HepG2 (cell line): ENCODE measurements around the gene ZNF48. TPM values are rescaled to one million over a fixed set of nuclear protein-coding genes. Genes with fewer than 3 reads are reported as not detected.

Experiments used
- BCL6 ChIP-seq: IDR thresholded peaks from 2 replicates; pipeline ENCODE4 v1.6.1; 2016; ENCODE audit warnings: missing genetic modification reagents, missing compliant biosample characterization
- FUBP1 ChIP-seq: sonication (generic); formaldehyde crosslinking; IDR thresholded peaks from 2 replicates; pipeline ENCODE4 v1.5.1; 2020; ENCODE audit warnings: missing genetic modification reagents, mild to moderate bottlenecking, borderline replicate concordance
- HOXA7 ChIP-seq: sonication (generic); formaldehyde crosslinking; IDR thresholded peaks from 2 replicates; pipeline ENCODE4 v1.8.1; 2022; ENCODE audit warnings: mild to moderate bottlenecking, missing genetic modification reagents, moderate library complexity
- KLF13 ChIP-seq: sonication (generic); formaldehyde crosslinking; IDR thresholded peaks from 2 replicates; pipeline ENCODE4 v1.4.0; 2020; ENCODE audit warnings: mild to moderate bottlenecking, missing genetic modification reagents
- MAFK ChIP-seq, 2 experiments: IDR thresholded peaks in 1 of 2; conservative IDR thresholded peaks in 1 of 2; 2 replicates each; pipeline ENCODE4 v1.6.1; 2011; ENCODE audit warnings: improper control_type of control experiment in 2 of 2, low read length in 2 of 2
- PLRG1 ChIP-seq: fragments of 450-650 bp; conservative IDR thresholded peaks from 2 replicates; pipeline ENCODE4 v1.6.1; 2016
- TCF7L2 ChIP-seq: IDR thresholded peaks from 2 replicates; pipeline ENCODE4 v1.6.1; 2011; ENCODE audit warnings: mild to moderate bottlenecking, low read depth, low read length, moderate library complexity
- ZNF20 ChIP-seq: sonication (generic); formaldehyde crosslinking; IDR thresholded peaks from 2 replicates; pipeline ENCODE4 v1.4.0; 2020; ENCODE audit warnings: mild to moderate bottlenecking, moderate library complexity, missing genetic modification reagents
- ZNF383 ChIP-seq: sonication (generic); formaldehyde crosslinking; IDR thresholded peaks from 2 replicates; pipeline ENCODE4 v1.4.0; 2020; ENCODE audit warnings: missing genetic modification reagents, mild to moderate bottlenecking, borderline replicate concordance
- ZNF484 ChIP-seq: sonication (generic); formaldehyde crosslinking; IDR thresholded peaks from 2 replicates; pipeline ENCODE4 v1.5.1; 2020; ENCODE audit warnings: mild to moderate bottlenecking, low read depth, missing genetic modification reagents, borderline replicate concordance
- ZNF597 ChIP-seq: sonication (generic); formaldehyde crosslinking; IDR thresholded peaks from 2 replicates; pipeline ENCODE4 v1.5.0; 2020; ENCODE audit warnings: missing genetic modification reagents
- ZNF724P ChIP-seq: sonication (generic); formaldehyde crosslinking; IDR thresholded peaks from 2 replicates; pipeline ENCODE4 v1.8.0; 2022; ENCODE audit warnings: missing genetic modification reagents, borderline replicate concordance
- polyA plus RNA-seq, 8 experiments: library from polyadenylated mRNA; depleted of rRNA in 3 of 8; stranded (reverse) in 7 of 8; unstranded in 1 of 8; fragments of >200 nt; fragmentation: Illumina TruSeq in 4 of 8; extraction: Trizol in 4 of 8; gene quantifications; 2 replicates each; pipeline versions ENCODE4 v1.2.1 to v1.2.3, GENCODE V29; 2011 to 2016; ENCODE audit warnings: low read depth in 4 of 8, missing spikeins in 1 of 8, mixed read lengths in 1 of 8; ENCODE audit not compliant: insufficient read depth in 1 of 8
- total RNA-seq, 5 experiments: library from RNA; depleted of rRNA; stranded (reverse); fragments of >200 nt; fragmentation: Illumina TruSeq; extraction: Trizol; gene quantifications; 2 replicates each; pipeline ENCODE4 v1.2.3, GENCODE V29; 2016; ENCODE audit warnings: low read depth in 1 of 5
- TF ChIP-seq, protein P1 (sequence below): sonication (generic); formaldehyde crosslinking; conservative IDR thresholded peaks from 2 replicates; pipeline ENCODE4 v1.8.0; 2022; ENCODE audit warnings: missing genetic modification reagents
- TF ChIP-seq, protein P2 (sequence below): IDR thresholded peaks from 2 replicates; pipeline ENCODE4 v1.6.1; 2016
- TF ChIP-seq, protein P3 (sequence below): sonication (generic); formaldehyde crosslinking; IDR thresholded peaks from 2 replicates; pipeline ENCODE4 v1.5.1; 2020; ENCODE audit warnings: mild to moderate bottlenecking, missing genetic modification reagents
- TF ChIP-seq, protein P4 (sequence below): IDR thresholded peaks from 2 replicates; pipeline ENCODE4 v1.4.0; 2020; ENCODE audit warnings: mild to moderate bottlenecking, missing genetic modification reagents

ZNF48 gene
- total and polyA plus RNA-seq, 2 of the 13 experiments (the other 11 are each of a cell fraction or from before 2014, with no cell fraction given): 9.9 to 12.3 TPM

- TF ChIP-seq ZNF383 (CRISPR knock-in tag) (no peak), ZNF597 (CRISPR knock-in tag) (no peak), HOXA7 (CRISPR knock-in tag) (no peak), ZNF20 (CRISPR knock-in tag) (no peak), FUBP1 (CRISPR knock-in tag) (no peak), ZNF724P (CRISPR knock-in tag) (no peak), ZNF484 (CRISPR knock-in tag) (no peak), PLRG1 (no peak), MAFK (conservative IDR thresholded peaks at IDR 0.05 in 1 of 2, IDR thresholded peaks at IDR 0.05 in 1 of 2; ENCODE audit: low read length in 2 of 2) (no peak), KLF13 (CRISPR knock-in tag) (no peak), TCF7L2 (no peak), BCL6 (CRISPR knock-in tag) (peak; percentile 78)
- TF ChIP-seq, protein P1, sequence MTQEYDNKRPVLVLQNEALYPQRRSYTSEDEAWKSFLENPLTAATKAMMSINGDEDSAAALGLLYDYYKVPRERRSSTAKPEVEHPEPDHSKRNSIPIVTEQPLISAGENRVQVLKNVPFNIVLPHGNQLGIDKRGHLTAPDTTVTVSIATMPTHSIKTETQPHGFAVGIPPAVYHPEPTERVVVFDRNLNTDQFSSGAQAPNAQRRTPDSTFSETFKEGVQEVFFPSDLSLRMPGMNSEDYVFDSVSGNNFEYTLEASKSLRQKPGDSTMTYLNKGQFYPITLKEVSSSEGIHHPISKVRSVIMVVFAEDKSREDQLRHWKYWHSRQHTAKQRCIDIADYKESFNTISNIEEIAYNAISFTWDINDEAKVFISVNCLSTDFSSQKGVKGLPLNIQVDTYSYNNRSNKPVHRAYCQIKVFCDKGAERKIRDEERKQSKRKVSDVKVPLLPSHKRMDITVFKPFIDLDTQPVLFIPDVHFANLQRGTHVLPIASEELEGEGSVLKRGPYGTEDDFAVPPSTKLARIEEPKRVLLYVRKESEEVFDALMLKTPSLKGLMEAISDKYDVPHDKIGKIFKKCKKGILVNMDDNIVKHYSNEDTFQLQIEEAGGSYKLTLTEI (CRISPR knock-in tag): no peak
- TF ChIP-seq, protein P2, sequence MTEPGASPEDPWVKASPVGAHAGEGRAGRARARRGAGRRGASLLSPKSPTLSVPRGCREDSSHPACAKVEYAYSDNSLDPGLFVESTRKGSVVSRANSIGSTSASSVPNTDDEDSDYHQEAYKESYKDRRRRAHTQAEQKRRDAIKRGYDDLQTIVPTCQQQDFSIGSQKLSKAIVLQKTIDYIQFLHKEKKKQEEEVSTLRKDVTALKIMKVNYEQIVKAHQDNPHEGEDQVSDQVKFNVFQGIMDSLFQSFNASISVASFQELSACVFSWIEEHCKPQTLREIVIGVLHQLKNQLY (CRISPR knock-in tag): 0 out of 2 replicates have a peak, but pooled peaks have one; percentile 27
- TF ChIP-seq, protein P3, sequence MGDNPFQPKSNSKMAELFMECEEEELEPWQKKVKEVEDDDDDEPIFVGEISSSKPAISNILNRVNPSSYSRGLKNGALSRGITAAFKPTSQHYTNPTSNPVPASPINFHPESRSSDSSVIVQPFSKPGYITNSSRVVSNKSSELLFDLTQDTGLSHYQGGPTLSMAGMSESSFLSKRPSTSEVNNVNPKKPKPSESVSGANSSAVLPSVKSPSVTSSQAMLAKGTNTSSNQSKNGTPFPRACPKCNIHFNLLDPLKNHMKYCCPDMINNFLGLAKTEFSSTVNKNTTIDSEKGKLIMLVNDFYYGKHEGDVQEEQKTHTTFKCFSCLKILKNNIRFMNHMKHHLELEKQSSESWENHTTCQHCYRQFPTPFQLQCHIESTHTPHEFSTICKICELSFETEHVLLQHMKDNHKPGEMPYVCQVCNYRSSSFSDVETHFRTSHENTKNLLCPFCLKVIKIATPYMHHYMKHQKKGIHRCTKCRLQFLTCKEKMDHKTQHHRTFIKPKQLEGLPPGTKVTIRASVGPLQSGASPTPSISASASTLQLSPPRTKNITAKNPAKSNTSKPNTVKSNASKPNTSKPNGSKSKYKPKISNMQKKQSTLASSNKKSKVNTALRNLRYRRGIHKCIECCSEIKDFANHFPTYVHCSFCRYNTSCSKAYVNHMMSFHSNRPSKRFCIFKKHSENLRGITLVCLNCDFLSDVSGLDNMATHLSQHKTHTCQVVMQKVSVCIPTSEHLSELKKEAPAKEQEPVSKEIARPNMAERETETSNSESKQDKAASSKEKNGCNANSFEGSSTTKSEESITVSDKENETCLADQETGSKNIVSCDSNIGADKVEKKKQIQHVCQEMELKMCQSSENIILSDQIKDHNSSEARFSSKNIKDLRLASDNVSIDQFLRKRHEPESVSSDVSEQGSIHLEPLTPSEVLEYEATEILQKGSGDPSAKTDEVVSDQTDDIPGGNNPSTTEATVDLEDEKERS (CRISPR knock-in tag): peak; percentile 90
- TF ChIP-seq, protein P4, sequence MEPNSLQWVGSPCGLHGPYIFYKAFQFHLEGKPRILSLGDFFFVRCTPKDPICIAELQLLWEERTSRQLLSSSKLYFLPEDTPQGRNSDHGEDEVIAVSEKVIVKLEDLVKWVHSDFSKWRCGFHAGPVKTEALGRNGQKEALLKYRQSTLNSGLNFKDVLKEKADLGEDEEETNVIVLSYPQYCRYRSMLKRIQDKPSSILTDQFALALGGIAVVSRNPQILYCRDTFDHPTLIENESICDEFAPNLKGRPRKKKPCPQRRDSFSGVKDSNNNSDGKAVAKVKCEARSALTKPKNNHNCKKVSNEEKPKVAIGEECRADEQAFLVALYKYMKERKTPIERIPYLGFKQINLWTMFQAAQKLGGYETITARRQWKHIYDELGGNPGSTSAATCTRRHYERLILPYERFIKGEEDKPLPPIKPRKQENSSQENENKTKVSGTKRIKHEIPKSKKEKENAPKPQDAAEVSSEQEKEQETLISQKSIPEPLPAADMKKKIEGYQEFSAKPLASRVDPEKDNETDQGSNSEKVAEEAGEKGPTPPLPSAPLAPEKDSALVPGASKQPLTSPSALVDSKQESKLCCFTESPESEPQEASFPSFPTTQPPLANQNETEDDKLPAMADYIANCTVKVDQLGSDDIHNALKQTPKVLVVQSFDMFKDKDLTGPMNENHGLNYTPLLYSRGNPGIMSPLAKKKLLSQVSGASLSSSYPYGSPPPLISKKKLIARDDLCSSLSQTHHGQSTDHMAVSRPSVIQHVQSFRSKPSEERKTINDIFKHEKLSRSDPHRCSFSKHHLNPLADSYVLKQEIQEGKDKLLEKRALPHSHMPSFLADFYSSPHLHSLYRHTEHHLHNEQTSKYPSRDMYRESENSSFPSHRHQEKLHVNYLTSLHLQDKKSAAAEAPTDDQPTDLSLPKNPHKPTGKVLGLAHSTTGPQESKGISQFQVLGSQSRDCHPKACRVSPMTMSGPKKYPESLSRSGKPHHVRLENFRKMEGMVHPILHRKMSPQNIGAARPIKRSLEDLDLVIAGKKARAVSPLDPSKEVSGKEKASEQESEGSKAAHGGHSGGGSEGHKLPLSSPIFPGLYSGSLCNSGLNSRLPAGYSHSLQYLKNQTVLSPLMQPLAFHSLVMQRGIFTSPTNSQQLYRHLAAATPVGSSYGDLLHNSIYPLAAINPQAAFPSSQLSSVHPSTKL: peak; percentile 80
Measured at GRCh38 chr16:30401768-30402425, 6.7 kb downstream of the ZNF48 start (continued).
